Activated T-helper 1 cell treated with anti-CD3 and anti-CD28 coated beads, Interleukin-12 subunit alpha, Interleukin-12 subunit beta, Interleukin-2, Interleukin-4 antibody, amounts not matched to agents 30 ng/mL and 10 ng/mL and 1 ng/mL, durations not matched to agents 14 hours and 24 hours and 36 hours (primary cell): ENCODE measurements around the gene SERGEF. TPM values are rescaled to one million over a fixed set of nuclear protein-coding genes. Genes with fewer than 3 reads are reported as not detected.

Experiments
- DNase-seq: peaks from one replicate; pipeline ENCODE4 v3.0.0; 2021; ENCODE audit warnings: low spot score
- H3K27ac Mint-ChIP-seq: one replicate; pipeline ENCODE4 v1.8.0; 2021; ENCODE audit warnings: mild to moderate bottlenecking, mixed read lengths
- H3K27me3 Mint-ChIP-seq: one replicate; pipeline ENCODE4 v1.8.0; 2022; ENCODE audit warnings: mild to moderate bottlenecking, moderate library complexity, mixed read lengths; ENCODE audit not compliant: insufficient read depth
- H3K36me3 Mint-ChIP-seq: one replicate; pipeline ENCODE4 v1.8.0; 2021; ENCODE audit warnings: low read depth, mixed read lengths
- H3K4me1 Mint-ChIP-seq: one replicate; pipeline ENCODE4 v1.8.0; 2021; ENCODE audit warnings: low read depth, mixed read lengths
- H3K4me3 Mint-ChIP-seq: one replicate; pipeline ENCODE4 v1.8.0; 2021; ENCODE audit warnings: mild to moderate bottlenecking, moderate library complexity, mixed read lengths
- H3K9me3 Mint-ChIP-seq: one replicate; pipeline ENCODE4 v1.8.0; 2021; ENCODE audit warnings: mixed read lengths
- intact Hi-C: fragments of 100-400 bp; cut with micrococcal nuclease; formaldehyde crosslinking; loops from one replicate; pipeline ENCODE4 v1.15.1; 2024
- total RNA-seq: library from RNA; stranded (reverse); gene quantifications from 2 replicates; pipeline ENCODE4 v1.2.3, GENCODE V29; 2022

Gene SERGEF
- total RNA-seq, 1 donor from 2014 or later, result 24.5 TPM

DNA sequence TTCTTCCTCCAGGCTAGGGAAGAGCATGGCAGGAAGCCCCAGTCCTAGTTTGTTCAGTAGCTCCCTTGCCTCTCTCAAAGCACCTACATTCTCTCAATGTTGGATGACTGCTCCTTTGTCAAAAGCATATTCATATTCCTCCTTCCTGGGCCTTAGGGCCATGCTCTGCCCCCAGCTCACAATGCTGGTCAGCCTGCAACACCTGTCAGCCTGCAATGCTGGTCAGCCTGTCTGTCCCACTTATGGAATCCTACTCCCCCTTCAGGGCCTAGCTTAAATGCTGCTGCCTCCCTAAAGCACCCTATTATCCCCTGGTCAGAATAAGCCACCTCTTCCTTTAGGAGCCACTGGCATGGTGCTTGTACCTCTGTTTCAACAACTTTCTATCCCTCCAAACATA is 45.2 kb downstream of the SERGEF start:
- no peak overlapping the region for H3K27ac Mint-ChIP-seq
- H3K27me3 Mint-ChIP-seq, result no peaks in the 10 kb centered on the region
- H3K4me1 Mint-ChIP-seq, result no peaks in the 10 kb centered on the region
- H3K9me3 Mint-ChIP-seq, result no peaks in the 10 kb centered on the region
- no peak overlapping the region for H3K4me3 Mint-ChIP-seq
- intact Hi-C loops, result no loop called here
- DNase-seq, result no peak
- H3K36me3 Mint-ChIP-seq, result peaks cover 14% of the 10 kb centered on the region

DNA sequence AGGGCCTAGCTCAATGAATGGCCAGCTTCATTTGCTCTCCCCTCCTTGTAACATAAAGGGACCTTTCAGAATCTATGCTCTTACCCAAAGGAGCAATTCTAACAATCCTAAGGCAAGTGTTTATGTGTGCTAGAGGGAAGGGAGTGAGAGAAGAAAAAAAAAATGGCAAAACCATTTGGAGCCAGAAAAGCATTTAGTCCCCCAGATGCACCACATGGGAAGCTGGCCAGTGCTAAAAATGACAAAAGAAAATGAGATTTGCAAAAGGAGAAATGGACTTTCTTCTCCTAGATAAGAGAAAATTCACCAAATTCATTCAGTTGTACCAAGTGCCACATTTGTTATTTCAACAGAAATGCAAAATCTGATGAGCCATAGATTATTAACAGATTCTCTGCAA is 52.8 kb downstream of the SERGEF start:
- no peak for DNase-seq
- Mint-ChIP-seq H3K4me3 (no peak overlapping the region), H3K27ac (no peak overlapping the region), H3K36me3 (peaks cover 24% of the 10 kb centered on the region), H3K4me1 (no peaks in the 10 kb centered on the region), H3K9me3 (no peaks in the 10 kb centered on the region), H3K27me3 (no peaks in the 10 kb centered on the region)
- intact Hi-C loops, result no loop called here

DNA sequence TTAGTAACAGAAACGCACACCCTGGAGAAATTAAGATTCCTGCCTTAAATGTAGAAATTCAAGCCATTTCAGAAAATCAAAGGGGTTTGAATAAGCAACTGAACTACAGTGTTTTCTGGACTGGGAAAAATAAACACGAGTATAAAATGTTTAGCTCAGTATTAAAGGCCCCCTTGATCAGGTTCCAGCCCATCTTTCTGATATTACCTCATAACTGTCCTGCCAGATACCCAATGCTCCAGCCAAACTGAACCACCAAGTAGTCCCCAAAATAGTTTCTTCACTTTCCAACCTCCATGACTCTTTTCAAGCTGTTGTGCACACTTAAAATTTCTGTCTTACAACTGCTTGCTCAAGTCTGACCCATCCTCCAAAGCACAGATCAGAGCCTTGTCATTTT is 54.4 kb downstream of the SERGEF start:
- intact Hi-C loops, result no loop called here
- no peak overlapping the region for H3K4me3 Mint-ChIP-seq
- no peaks in the 10 kb centered on the region for H3K4me1 Mint-ChIP-seq
- no peak for DNase-seq
- H3K36me3 Mint-ChIP-seq, result peaks cover 29% of the 10 kb centered on the region
- H3K27me3 Mint-ChIP-seq, result no peaks in the 10 kb centered on the region
- H3K9me3 Mint-ChIP-seq, result no peaks in the 10 kb centered on the region
- no peak overlapping the region for H3K27ac Mint-ChIP-seq

DNA sequence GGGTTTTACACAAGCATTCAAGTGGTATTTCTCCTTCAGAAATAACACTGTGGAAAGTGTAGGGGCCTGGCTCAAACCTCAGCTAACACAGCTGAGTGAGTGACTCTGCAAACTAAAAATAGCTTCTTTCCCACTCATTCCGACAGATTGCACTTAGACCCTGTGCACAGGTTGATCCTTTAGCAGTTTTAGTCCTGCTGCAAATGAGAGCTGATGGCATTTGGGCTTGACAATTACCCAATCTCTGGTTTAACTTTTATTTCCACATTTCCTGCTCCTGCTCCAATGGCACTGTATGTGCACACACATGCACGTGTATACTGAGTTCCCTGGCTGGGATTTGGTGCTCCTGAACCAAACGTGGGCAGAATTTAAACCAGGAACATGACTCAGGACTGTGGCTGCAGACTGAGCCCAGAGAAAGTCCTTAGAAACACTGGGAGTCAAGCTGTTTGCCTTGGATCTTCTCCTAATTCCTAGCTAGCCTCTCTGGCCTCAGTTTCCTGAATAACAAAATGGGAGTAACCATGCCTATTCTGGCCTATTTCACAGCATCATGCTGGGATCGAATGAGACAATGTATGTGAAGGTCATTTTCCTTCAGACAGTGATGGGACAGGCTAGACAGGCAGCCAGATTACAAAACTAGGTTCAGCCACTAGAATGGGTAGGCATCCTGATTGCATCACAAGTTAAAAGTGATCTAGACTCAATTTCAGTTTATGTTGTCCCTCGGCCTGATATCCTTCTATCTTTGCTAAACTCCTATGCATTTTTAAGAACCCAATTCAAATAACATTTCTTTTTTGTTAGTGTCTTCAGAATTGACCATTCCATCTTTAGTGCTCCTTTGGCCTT is 58.2 kb downstream of the SERGEF start:
- no peaks in the 10 kb centered on the region for H3K27me3 Mint-ChIP-seq
- no peaks in the 10 kb centered on the region for H3K9me3 Mint-ChIP-seq
- no peak overlapping the region for H3K4me3 Mint-ChIP-seq
- intact Hi-C loops, result no loop called here
- peaks cover 35% of the 10 kb centered on the region for H3K36me3 Mint-ChIP-seq
- DNase-seq, result no peak
- H3K27ac Mint-ChIP-seq, result no peak overlapping the region
- H3K4me1 Mint-ChIP-seq, result no peaks in the 10 kb centered on the region

DNA sequence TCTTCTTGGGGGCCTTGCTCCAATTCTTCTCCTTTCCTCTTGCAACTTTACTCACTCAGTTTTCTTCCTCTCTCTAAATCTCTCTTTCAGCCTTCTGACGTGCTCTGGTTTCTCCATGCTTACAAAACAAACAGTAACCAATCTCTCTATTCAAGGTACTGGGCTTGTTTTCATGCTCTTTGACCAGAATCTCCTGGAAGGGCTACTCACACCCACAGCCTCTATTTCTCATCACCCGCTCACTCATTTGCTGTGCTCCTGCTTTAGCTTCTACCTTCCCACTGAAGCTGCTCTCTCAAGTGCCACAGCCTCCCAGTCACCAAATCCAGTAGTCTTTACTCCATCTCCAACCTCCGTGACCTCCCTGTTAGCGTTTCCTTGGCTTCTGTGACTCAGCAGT is 60.4 kb downstream of the SERGEF start:
- H3K36me3 Mint-ChIP-seq, result peaks cover 30% of the 10 kb centered on the region
- no peaks in the 10 kb centered on the region for H3K4me1 Mint-ChIP-seq
- no peak overlapping the region for H3K4me3 Mint-ChIP-seq
- no peak for DNase-seq
- no peak overlapping the region for H3K27ac Mint-ChIP-seq
- H3K9me3 Mint-ChIP-seq, result no peaks in the 10 kb centered on the region
- no peaks in the 10 kb centered on the region for H3K27me3 Mint-ChIP-seq
- intact Hi-C loops, result no loop called here

DNA sequence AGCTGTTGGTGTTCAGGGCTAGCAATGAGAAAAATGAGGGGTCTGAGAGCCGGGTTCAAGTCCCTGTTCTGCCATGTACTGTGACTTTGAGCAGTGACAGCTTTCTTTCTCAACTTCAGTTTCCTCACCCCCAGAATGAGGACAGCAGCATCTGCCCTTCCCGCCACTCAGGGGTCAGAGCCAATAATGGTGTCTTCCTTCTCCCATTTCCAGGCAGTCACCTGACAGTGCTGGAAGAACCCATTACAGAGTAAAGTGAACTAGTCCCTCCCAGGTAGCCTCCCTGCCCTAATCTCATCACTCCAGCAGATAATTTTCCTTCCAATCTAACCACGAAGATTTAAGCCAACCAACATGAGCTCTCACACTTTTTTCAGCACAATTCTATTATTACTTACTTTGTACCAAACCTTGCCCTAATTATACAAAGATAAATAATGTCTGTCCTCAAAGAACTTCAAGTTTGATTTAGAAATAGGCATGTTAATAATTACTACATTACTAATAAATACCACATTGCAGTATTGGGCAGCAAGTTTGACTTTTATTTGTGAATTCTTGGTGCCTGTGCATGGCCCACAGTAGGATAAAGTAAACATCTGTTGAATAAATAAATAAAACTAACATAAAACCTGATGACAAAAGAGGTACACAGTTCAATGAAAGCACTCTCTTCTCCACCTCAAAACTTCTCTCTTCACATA is 61.0 kb downstream of the SERGEF start:
- no peaks in the 10 kb centered on the region for H3K4me1 Mint-ChIP-seq
- H3K36me3 Mint-ChIP-seq, result peaks cover 29% of the 10 kb centered on the region
- H3K4me3 Mint-ChIP-seq, result no peak overlapping the region
- intact Hi-C loops, result no loop called here
- H3K9me3 Mint-ChIP-seq, result no peaks in the 10 kb centered on the region
- no peak overlapping the region for H3K27ac Mint-ChIP-seq
- DNase-seq, result no peak
- H3K27me3 Mint-ChIP-seq, result no peaks in the 10 kb centered on the region

DNA sequence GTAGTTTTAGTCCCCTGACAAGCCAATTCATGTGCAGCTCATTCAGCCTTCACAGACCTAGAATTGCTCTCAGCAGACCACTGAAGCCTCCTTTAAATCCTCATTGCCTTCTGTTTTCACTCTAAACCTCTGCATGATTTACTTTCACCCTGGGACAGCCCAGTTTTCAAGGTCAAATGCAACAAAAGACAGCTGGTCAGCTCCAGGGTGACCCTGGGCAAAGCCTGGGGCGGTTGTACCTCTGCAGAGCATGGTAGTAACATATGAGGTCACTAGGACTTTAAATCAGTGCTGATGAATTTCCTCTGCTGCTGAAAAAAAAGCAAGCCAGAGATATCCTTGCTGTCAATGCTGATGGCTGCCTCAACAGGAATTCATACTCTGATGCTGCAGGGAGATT is 62.2 kb downstream of the SERGEF start:
- intact Hi-C loops, result no loop called here
- Mint-ChIP-seq H3K9me3 (no peaks in the 10 kb centered on the region), H3K27me3 (no peaks in the 10 kb centered on the region), H3K4me3 (no peak overlapping the region), H3K36me3 (peaks cover 25% of the 10 kb centered on the region), H3K4me1 (no peaks in the 10 kb centered on the region), H3K27ac (no peak overlapping the region)
- no peak for DNase-seq

DNA sequence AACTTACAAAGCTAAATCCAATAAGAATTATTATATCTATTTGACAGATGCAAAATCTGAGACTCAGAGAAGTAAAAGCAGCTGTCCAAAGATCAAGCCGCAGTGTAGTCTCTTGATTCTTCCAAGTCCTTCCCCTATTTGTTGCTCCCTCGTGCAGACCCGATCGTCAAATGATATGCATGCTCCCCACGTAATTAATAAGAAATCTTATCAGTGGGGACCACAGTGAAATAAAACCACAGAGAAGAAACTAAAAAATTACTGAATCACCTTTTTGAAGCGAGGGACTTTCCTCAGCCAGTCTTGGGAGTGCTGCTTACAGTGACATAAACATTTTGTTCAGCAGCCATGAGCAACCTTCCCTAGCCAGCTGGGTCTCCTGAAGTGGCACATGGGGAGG is 64.6 kb downstream of the SERGEF start:
- no peak overlapping the region for H3K27ac Mint-ChIP-seq
- H3K9me3 Mint-ChIP-seq, result peaks cover 12% of the 10 kb centered on the region
- H3K27me3 Mint-ChIP-seq, result no peaks in the 10 kb centered on the region
- H3K4me1 Mint-ChIP-seq, result no peaks in the 10 kb centered on the region
- no peak overlapping the region for H3K4me3 Mint-ChIP-seq
- H3K36me3 Mint-ChIP-seq, result peaks cover 22% of the 10 kb centered on the region
- DNase-seq, result no peak
- intact Hi-C loops, result no loop called here

DNA sequence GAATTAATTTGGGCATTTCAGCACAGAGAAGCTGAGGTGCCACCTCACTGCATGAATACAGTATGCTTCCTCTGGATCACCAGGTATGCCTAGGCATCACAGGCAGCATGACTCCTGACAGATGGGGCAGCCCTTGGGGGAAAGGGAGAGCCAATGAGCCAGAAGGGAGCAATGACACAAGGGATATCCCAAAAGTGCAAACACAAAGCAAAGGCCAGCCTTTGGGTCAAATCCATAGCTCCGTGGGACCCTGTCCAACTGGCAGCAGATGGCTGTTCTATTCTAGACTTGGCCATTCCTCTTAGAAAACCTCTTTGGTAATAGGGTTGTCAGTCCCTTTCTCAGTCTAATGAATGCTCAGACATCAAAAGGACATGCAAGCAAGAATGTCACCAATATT is 73.3 kb downstream of the SERGEF start:
- no peak overlapping the region for H3K4me3 Mint-ChIP-seq

DNA sequence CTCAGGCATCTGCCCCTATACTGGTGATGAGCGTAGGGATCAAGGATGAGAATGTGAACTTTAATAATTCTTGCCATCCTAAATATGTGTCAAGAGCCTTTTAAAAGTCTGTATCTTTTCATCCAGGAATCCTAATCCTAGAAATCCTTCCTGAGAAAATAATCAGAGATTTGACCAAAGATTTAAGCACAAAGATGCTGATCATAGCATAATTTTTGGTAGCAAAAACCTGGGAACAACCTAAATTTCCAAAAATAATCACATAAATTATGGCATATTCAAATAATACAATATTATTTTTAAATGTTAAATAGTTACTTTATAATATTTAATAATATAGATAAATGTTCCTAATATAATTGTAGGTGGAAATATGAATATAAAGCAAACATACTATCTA is 76.1 kb downstream of the SERGEF start:
- H3K36me3 Mint-ChIP-seq, result peaks cover 5% of the 10 kb centered on the region
- no peak overlapping the region for H3K27ac Mint-ChIP-seq
- no peaks in the 10 kb centered on the region for H3K4me1 Mint-ChIP-seq
- no peak for DNase-seq
- H3K27me3 Mint-ChIP-seq, result no peaks in the 10 kb centered on the region
- intact Hi-C loops, result no loop called here
- no peaks in the 10 kb centered on the region for H3K9me3 Mint-ChIP-seq
- H3K4me3 Mint-ChIP-seq, result no peak overlapping the region

More for the DNA sequence above, 73.3 kb downstream of the SERGEF start:
- H3K4me1 Mint-ChIP-seq, result no peaks in the 10 kb centered on the region
- no peak overlapping the region for H3K27ac Mint-ChIP-seq
- H3K36me3 Mint-ChIP-seq, result peaks cover 10% of the 10 kb centered on the region
- DNase-seq, result no peak
- intact Hi-C loops, result no loop called here
- peaks cover 13% of the 10 kb centered on the region for H3K9me3 Mint-ChIP-seq
- H3K27me3 Mint-ChIP-seq, result no peaks in the 10 kb centered on the region

DNA sequence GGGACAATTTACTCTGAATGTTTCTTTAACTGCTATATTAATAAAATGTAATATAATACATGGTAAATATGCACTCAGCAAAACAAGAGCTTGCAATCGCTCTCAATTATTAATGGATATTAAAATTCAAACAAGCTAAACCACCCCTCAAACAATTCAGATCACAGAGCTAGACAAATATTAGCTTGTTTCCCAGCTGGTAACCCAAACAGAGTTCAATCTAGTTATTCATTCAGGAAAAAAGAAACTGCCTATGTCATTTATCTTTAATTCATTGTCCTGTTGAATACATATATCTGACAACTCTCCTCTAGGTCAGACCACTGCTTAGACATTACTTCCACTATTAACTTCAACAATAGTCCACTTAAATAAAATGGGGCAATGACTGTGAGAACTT is 78.7 kb downstream of the SERGEF start:
- H3K27me3 Mint-ChIP-seq, result no peaks in the 10 kb centered on the region
- no peak overlapping the region for H3K4me3 Mint-ChIP-seq
- no peaks in the 10 kb centered on the region for H3K4me1 Mint-ChIP-seq
- no peaks in the 10 kb centered on the region for H3K9me3 Mint-ChIP-seq
- no peak overlapping the region for H3K27ac Mint-ChIP-seq
- DNase-seq, result no peak
- intact Hi-C loops, result no loop called here
- peaks cover 6% of the 10 kb centered on the region for H3K36me3 Mint-ChIP-seq

DNA sequence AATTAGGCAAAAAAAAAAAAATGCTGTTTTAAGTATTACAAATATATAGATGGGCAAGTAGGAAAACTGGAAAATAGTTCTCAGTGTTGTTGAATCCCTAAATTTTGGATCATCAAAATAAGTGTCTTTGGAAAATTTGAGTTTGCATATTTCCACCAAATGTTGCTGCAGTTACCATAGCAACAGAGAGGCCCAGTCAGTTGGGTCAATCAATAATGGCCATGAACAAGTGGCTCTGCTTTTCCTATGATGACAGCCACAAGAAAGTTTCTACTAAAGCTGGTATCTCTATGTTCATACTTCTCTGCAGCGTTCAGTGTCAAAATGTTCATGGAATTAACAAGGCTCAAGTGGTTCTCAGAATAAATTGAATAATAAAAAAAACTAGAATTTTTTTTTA is 79.1 kb downstream of the SERGEF start:
- H3K27me3 Mint-ChIP-seq, result no peaks in the 10 kb centered on the region
- H3K36me3 Mint-ChIP-seq, result peaks cover 6% of the 10 kb centered on the region
- no peak overlapping the region for H3K4me3 Mint-ChIP-seq
- no peaks in the 10 kb centered on the region for H3K9me3 Mint-ChIP-seq
- DNase-seq, result no peak
- no peaks in the 10 kb centered on the region for H3K4me1 Mint-ChIP-seq
- intact Hi-C loops, result no loop called here
- H3K27ac Mint-ChIP-seq, result no peak overlapping the region

DNA sequence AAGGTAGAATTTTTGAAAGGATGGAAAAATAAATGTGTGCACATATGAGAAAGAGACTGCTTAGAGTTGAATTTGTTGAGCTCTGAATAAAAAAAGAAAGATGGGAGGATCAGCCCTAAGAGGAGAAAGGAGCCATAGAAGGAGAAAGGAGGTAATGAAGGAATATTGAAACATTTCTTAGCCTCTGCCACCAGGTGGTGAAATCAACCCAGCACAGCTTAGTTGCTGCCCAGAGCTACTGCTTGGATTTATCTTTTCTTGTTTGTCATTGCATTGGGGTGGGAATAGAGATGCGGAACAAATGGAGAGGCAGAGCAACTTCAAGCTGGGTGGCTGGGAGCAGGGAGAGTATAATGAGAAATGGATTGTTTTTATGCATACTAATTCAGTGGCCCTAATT is 80.4 kb downstream of the SERGEF start:
- Mint-ChIP-seq H3K27me3 (no peaks in the 10 kb centered on the region), H3K36me3 (peaks cover 6% of the 10 kb centered on the region), H3K4me3 (no peak overlapping the region), H3K4me1 (no peaks in the 10 kb centered on the region), H3K9me3 (no peaks in the 10 kb centered on the region), H3K27ac (no peak overlapping the region)
- no peak for DNase-seq
- intact Hi-C loops, result no loop called here
